Limb (tissue), 2 donors: Measurements from ENCODE around the gene GLIS1.

Experiments used
- DNase-seq, 2 donors: peaks; one replicate each; pipeline ENCODE4 v3.0.0-alpha.2; 2016; ENCODE audit errors: extremely low spot score in 2 of 2

The GLIS1 gene

GRCh38 chr1:53638360-53639035 lies 100.5 kb downstream of the GLIS1 start:
- peak in 1 of 2 donors; percentile 23 for DNase-seq

- DNase-seq: peak in 1 of 2 donors; percentile 24
Observed at GRCh38 chr1:53637511-53638359, 101.2 kb downstream of the GLIS1 start.

DNA sequence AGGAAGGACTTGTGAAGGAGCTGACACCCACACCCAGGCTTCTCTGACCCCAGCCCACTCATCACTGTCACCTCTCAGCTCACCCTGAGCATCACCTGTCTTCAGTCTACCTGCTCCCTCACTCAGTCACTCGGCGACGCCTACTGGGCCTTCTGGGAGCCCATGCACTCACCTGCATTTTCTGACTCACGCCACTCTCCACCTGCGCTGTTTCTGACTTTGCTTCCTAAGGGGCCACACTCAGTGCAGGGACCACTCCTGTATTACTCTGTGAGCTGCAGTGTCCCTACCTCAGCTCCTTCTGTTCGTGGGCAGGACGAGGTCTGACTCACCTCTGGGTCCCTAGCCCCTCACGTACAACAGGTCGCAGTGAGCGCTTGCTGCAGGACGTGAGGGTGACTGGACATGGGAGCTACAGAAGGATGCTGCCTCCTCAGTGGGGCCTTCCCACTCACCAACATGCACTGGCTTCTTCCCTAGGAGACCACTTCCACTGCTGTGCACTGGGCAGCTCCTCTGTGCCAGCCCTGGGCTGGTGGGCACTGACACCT lies 102.3 kb downstream of the GLIS1 start:
- peak in 1 of 2 donors; percentile 21 for DNase-seq

DNA sequence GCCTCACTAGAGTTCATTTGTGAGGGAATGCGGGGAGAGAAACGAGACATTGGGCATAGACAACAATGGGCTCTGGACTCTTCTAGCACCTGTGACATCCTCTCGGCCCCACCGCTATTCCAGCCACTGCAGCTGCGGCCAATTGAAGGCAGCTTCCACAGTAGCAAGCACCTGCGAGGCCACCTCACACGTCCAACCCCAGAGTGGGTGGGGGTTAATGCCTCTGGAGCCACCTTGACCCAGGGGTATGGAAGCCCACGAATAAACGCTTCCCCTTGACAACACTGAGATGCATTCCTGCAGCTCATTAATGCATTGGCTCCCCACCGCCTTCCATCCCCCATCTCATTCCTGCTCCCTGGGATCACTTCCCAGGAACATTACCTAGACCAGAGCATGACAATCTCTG lies 104.4 kb downstream of the GLIS1 start:
- peak in 1 of 2 donors; percentile 18 for DNase-seq

DNA sequence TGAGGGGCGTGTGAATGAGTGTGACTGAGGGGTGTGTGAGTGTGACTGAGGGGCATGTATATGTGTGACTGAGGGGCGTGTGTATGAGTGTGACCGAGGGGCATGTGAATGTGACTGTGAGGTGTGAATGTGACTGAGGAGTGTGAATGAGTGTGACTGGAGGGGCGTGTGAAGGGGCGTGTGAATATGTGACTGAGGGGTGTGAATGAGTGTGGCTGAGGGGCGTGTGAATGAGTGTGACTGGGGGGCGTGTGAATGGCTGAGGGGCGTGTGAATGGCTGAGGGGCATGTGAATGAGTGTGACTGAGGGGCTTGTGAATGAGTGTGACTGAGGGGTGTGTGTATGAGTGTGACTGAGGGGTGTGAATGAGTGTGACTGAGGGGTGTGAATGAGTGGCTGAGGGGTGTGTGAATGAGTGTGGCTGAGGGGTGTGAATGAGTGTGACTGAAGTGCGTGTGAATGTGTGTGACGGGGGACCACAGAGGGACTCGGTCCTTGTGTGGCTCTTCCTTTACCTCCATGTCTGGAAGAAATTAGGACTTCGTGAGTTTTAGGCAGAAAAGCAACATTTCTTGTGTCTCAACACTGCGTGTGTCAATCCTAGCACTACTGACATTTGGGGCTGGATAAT lies 105.8 kb downstream of the GLIS1 start:
- DNase-seq: no peak

DNA sequence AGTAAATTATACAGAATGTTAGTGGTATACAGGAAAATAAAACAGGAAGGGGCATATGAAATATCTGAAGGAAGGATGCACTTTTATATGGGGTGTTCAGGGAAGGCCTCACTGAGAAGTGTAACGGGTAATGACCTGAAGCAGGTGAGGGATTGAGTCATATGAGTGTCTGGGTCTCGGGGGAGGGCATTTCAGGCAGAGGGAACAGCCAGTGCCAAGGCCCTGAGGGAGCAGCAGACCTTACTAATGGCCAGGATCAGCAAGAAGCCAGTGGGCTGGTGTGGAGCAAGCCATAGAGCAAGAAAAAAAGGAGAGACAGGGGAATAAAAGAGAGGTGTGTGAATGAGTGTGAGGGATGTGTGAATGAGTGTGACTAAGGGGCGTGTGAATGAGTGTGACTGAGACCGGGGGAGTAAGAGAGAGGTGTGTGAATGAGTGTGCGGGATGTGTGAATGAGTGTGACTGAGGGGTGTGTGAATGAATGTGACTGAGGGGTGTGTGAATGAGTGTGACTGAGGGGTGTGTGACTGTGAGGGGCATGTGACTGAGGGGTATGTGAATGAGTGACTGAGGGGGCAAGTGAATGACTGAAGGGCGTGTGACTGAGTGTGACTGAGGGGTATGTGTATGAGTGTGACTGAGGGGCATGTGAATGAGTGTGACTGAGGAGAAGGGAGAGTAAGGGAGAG lies 107.2 kb downstream of the GLIS1 start:
- no peak for DNase-seq

GRCh38 chr1:53629101-53629691 lies 109.8 kb downstream of the GLIS1 start:
- no peak for DNase-seq

DNA sequence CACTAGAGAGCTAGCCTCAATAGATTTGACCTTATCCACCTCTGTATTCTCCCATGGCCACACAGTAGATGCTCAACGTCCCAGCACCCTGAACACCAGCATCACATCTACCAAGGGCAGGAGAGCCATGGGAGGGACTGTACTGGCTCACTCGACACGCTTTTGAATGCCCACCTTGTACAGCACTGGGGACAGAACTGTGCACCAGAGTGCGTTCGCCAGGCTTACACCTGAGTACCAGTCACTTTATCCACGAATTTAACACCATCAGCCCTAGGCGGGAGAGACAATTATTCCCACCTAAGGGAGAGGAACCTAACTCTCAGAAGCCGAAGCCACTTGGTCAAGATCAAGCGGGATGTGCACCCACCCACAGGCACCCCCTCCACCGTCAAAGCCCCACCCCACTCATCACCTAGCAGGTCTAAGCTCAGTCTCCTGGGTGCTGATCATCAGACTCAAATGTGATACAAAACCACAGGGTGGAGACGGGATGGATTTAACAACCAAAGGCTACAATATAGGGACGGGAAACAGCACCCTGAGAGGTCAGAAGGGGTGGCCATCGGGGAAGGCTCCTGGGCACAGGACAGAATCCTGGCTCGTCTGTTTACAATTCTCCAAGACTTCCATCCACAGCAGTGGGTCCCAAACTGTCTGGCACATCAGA lies 110.5 kb downstream of the GLIS1 start:
- no peak for DNase-seq

DNA sequence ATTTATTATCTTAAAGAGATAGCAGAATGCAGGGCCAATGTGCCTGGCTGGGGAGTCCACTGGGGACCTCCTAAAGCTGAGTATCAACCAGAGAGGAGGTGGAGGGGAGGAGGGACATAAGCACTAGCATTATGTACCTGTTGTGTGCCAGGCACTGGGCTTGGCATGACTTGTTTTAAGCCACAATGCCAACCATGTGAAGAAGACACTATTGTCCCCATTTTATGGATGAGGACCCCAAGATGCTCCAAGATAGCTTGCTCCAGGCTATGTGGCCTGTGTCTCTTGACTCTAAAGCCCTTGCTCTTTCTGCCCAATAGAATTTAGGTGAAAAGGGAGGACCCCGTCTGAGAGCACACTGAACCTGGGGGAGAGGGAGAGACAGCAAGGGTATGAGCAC lies 111.3 kb downstream of the GLIS1 start:
- DNase-seq: no peak

DNA sequence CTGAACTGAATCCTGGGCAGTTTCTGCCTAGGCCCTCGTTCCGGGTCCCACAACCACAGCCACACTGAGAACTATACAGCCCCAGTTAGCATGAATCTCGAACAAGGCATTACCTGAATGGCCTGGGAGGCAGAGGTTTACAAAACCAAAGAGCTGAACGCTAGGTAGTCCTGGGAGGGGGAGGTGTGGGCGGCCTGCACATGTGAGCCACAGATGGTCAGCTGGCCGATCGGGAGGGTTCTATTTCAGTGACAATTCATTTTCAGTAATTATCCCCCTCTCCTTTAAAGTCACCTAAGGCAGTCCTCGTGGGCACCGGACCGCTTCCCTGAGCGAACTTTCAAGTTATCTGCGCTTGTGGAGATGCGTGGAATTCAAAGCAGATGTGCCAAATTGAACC lies 111.9 kb downstream of the GLIS1 start:
- DNase-seq: no peak

GRCh38 chr1:53626616-53627015 lies 112.3 kb downstream of the GLIS1 start:
- no peak for DNase-seq

DNA sequence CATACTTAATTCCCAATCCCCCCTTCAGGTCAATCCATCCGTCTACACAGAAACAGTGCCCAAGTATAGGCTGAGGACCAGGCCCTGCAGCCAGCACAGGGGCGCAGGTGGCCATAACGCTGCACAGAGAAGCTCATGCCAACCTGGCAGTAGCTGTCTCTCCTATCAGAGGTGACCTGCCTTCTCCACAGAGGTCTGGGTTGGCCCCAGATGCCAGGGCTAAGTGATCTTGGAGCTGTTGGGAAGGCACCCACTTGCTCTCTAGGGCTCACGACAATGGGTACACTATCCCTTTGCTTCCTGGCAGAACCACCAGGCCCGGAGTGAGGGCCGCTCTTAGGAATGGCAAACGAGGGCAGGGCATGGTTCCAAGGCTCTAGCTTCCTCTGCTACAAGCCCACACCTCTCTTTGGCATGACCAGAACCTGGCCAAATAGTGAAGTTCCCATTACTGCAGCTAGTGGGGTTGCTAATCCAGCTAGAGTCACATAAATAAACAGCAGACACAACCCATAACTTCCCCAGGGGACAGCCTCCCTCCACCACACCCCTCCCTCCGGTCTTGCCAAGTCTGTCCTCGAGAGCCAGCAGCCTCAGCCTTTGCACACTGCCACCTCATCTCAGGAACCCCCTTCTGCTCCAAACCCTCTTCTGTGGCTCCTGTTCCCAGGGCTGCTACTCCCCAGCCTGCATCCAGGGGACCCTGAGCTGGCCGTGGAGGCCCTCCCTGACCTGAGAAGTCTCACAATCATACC lies 113.0 kb downstream of the GLIS1 start:
- DNase-seq: peak in 1 of 2 donors; percentile 24

DNA sequence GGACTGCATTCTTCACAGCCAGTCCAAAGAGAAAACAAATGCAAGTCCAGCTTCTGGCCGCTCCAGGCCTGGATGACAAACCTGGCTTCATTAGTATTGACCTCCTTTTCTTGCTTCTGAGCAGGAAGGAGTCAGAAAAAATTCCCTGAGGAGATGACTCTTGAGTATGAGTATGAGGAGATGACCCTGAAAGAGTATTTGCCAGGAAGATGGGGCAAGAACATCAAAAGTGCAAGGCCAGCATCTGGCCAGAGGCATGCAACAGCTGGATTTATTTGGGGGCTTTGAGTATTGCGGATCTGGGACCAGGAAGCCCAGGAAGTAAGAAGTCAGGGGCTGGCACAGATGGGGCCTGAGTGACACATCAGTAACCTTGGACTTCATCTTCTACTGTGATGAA lies 113.9 kb downstream of the GLIS1 start:
- no peak for DNase-seq

DNA sequence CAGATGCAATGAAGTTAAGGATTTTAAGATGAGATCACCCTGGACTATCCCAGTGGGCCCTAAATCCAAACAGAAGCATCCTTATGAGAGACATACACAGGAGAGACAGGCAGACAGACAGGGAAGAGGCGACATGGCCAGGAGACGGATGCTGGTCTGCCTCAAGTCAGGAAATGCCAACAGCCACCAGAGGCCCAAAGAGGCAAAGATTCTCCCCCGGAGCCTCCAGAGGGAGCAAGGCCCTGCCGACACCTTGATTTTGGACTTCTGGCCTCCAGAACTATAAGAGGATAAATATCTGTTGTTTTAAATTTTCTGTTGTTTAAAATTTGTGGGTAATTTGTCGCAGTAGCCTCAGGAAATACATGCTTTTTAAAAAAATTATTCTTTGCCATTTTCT lies 116.4 kb downstream of the GLIS1 start:
- no peak for DNase-seq

- peak in 1 of 2 donors; percentile 26 for DNase-seq
Observed at GRCh38 chr1:53621144-53621543, 117.8 kb downstream of the GLIS1 start.

DNA sequence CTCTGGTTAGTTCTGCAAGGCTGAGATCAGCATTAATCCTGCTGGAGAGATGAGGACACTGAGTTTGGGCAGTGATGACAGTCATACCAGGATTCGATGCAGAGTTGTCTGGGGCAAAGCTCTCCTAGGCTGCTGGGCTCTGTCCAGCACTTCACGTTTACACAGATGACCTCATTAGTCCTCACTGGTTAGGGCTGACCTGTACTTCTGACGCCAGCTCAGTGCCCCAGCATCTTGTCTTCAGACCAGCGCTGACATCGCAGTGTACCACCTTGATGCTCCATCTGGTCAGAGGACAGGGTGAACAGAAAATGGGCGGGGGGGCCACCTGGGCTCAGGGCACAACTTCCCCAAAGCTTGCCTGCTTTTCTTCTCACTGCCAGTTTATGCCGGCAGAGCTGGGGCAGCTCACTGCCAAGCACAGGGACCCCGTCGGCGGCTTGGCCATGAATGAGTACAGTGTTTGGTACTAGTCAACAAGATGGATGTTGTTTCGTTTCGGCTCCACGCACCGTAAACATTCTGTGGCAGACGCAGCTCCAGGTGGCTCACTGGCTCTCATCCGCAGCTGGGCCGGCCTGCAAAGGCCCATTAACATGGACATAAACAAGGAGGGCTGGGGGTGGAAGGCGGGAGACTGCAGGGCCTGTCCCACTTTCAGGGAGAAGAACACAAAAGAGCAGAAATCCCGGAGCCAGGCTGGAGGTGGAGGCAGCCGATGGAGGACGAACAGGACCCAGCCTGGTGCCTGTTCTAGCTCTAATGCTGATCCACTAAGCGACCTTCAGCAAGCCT lies 118.7 kb downstream of the GLIS1 start:
- peak in 1 of 2 donors; percentile 63 for DNase-seq

DNA sequence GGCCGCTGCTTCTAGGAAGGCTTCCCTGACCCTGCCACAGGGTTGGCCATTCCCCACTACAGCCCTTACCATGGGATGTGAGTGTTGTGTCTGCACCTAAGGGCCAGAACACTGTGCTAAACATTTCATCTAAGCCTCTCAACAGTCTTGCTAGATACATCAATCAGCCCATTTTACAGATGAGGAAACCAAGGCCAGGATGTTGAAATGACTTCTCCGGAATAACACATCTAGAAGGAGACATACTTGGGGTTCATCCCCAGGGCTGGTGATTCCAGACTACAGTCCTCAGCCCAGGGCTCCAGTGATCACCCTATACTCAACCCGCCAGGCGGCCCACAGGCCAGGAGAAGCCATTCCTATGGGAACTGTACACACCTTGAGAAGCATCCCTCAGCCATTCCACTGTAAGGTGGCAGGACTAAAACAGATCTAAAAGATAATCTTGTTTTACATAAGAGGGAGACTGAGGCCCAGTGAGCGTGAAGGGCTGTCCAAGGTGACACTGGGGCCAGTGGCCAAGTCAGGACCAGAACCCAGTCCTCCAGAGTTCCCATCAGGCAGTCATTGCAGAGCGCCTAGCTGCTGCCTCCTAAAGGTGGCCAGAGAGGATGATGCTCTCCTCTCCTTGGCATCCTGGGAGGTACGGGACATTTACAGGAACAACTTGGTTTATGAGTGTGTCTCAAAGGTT lies 119.5 kb downstream of the GLIS1 start:
- DNase-seq: peak in 1 of 2 donors; percentile 19
